Neural progenitor cell (in vitro differentiated cells): ENCODE data around the gene GPR65. TPM values are rescaled to one million over a fixed set of nuclear protein-coding genes. Genes with fewer than 3 reads are reported as not detected.

Experiments
- DNase-seq: peaks from one replicate; pipeline ENCODE4 v3.0.0-alpha.2; 2016; ENCODE audit warnings: low spot score
- H2AFZ ChIP-seq: fragments of 200-600 bp; sonication (generic); replicated peaks from 2 replicates; pipeline ENCODE4 v1.6.1; 2016; ENCODE audit warnings: antibody characterized with exemption
- H3F3A ChIP-seq: fragments of 200-600 bp; sonication (generic); 2 replicates; pipeline ENCODE4 v1.6.1; 2016; ENCODE audit warnings: antibody characterized with exemption, low read depth
- H3K27ac ChIP-seq: fragments of 200-600 bp; sonication (generic); 2 replicates; pipeline ENCODE4 v1.5.1; 2016; ENCODE audit warnings: mild to moderate bottlenecking
- H3K27me3 ChIP-seq: fragments of 200-600 bp; sonication (generic); 2 replicates; pipeline ENCODE4 v1.6.1; 2016; ENCODE audit warnings: mild to moderate bottlenecking, moderate library complexity
- H3K36me3 ChIP-seq: fragments of 200-600 bp; sonication (generic); 2 replicates; pipeline ENCODE4 v1.5.1; 2016
- H3K4me1 ChIP-seq: fragments of 200-600 bp; sonication (generic); 2 replicates; pipeline ENCODE4 v1.6.1; 2016; ENCODE audit warnings: mixed run types
- H3K4me2 ChIP-seq: fragments of 200-600 bp; sonication (generic); 2 replicates; pipeline ENCODE4 v1.6.1; 2016
- H3K4me3 ChIP-seq: fragments of 200-600 bp; sonication (generic); 2 replicates; pipeline ENCODE4 v1.5.1; 2016
- H3K79me2 ChIP-seq: fragments of 200-600 bp; sonication (generic); 2 replicates; pipeline ENCODE4 v1.6.1; 2016; ENCODE audit warnings: low read depth
- H3K9ac ChIP-seq: fragments of 200-600 bp; sonication (generic); 2 replicates; pipeline ENCODE4 v1.6.1; 2016
- H3K9me3 ChIP-seq: fragments of 200-600 bp; sonication (generic); 2 replicates; pipeline ENCODE4 v1.5.1; 2016; ENCODE audit warnings: low read depth
- H4K20me1 ChIP-seq: fragments of 200-600 bp; sonication (generic); 2 replicates; pipeline ENCODE4 v1.6.1; 2016; ENCODE audit warnings: low read depth
- H3K27ac Mint-ChIP-seq: 3 replicates; pipeline ENCODE4 v1.8.0; 2021; ENCODE audit warnings: mixed read lengths
- H3K27me3 Mint-ChIP-seq: 2 replicates; pipeline ENCODE4 v1.8.0; 2022; ENCODE audit warnings: low read depth, mild to moderate bottlenecking, inconsistent platforms, moderate library complexity, mixed read lengths; ENCODE audit not compliant: insufficient read depth
- H3K36me3 Mint-ChIP-seq: 3 replicates; pipeline ENCODE4 v1.8.0; 2021; ENCODE audit warnings: mixed read lengths
- H3K4me1 Mint-ChIP-seq: 3 replicates; pipeline ENCODE4 v1.8.0; 2021; ENCODE audit warnings: mixed read lengths
- H3K4me3 Mint-ChIP-seq: 3 replicates; pipeline ENCODE4 v1.8.0; 2021; ENCODE audit warnings: mild to moderate bottlenecking, moderate library complexity, mixed read lengths
- H3K9me3 Mint-ChIP-seq: 3 replicates; pipeline ENCODE4 v1.8.0; 2020; ENCODE audit warnings: mixed read lengths
- EZH2 ChIP-seq: fragments of 200-600 bp; sonication (generic); IDR thresholded peaks from 2 replicates; pipeline ENCODE4 v1.6.1; 2017; ENCODE audit warnings: antibody characterized with exemption, mild to moderate bottlenecking, moderate library complexity
- EZH2phosphoT487 ChIP-seq: fragments of 200-600 bp; sonication (generic); IDR thresholded peaks from 2 replicates; pipeline ENCODE4 v1.6.1; 2017; ENCODE audit warnings: antibody characterized with exemption
- total RNA-seq: library from RNA; depleted of rRNA; stranded (reverse); fragments of >200 nt; gene quantifications from 2 replicates; pipeline ENCODE4 v1.2.3, GENCODE V29; 2015; ENCODE audit warnings: low replicate concordance
- TF ChIP-seq, protein P1 (sequence below): fragments of 200-600 bp; sonication (generic); IDR thresholded peaks from 2 replicates; pipeline ENCODE4 v1.5.1; 2017; ENCODE audit warnings: antibody characterized with exemption, mild to moderate bottlenecking

The GPR65 gene
- total RNA-seq, 1 donor from 2014 or later: not detected

DNA sequence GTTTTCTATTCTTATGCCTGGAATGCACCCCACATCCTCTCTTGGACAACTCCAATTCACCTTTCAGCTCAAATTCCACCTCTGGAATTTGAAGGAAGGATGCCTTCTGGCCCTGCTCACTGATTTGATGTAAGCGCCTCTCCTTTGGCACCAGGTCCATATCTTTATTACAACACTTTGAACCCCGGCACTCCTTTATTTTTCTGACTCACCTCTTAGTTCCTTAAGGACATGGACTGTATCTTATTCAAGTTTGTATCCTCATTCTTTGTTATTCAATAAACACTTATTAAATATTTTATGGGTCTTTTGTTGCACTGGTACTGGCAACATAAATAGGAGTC is 15.0 kb upstream of the GPR65 start:
- Mint-ChIP-seq H3K4me1 (peaks cover 19% of the 10 kb centered on the region), H3K36me3 (no peaks in the 10 kb centered on the region)
- no peak for DNase-seq

DNA sequence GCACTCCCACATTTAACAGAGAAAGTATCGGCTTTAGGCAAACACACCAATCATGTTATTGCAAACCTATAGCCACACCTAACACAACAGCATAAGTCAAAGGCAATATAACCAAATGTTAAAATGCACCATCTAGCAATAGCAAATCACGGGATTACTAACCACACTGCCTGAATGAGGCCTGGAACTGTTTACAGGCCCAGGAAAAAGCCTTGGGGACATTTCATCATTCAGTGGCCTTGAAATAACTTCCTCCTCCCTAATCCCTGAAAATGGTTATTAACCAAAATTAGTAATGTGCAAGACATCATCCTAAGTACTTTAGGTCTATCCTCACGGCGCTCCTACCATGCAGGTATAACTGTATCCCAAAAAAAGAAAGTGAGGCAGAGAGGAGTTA is 14.3 kb upstream of the GPR65 start:
- Mint-ChIP-seq H3K27me3 (peaks cover 1% of the 10 kb centered on the region), H3K27ac (no peak overlapping the region), H3K9me3 (peaks cover 2% of the 10 kb centered on the region), H3K4me1 (peaks cover 19% of the 10 kb centered on the region), H3K4me3 (no peak overlapping the region), H3K36me3 (no peaks in the 10 kb centered on the region)
- TF ChIP-seq EZH2phosphoT487 (no peak), EZH2 (no peak)
- TF ChIP-seq, protein P1, sequence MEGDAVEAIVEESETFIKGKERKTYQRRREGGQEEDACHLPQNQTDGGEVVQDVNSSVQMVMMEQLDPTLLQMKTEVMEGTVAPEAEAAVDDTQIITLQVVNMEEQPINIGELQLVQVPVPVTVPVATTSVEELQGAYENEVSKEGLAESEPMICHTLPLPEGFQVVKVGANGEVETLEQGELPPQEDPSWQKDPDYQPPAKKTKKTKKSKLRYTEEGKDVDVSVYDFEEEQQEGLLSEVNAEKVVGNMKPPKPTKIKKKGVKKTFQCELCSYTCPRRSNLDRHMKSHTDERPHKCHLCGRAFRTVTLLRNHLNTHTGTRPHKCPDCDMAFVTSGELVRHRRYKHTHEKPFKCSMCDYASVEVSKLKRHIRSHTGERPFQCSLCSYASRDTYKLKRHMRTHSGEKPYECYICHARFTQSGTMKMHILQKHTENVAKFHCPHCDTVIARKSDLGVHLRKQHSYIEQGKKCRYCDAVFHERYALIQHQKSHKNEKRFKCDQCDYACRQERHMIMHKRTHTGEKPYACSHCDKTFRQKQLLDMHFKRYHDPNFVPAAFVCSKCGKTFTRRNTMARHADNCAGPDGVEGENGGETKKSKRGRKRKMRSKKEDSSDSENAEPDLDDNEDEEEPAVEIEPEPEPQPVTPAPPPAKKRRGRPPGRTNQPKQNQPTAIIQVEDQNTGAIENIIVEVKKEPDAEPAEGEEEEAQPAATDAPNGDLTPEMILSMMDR: no peak
- H4K20me1 ChIP-seq: no peaks in the 10 kb centered on the region
- H3K4me1 ChIP-seq: peaks cover 4% of the 10 kb centered on the region
- H3K36me3 ChIP-seq: no peaks in the 10 kb centered on the region
- no peak overlapping the region for H2AFZ ChIP-seq
- no peaks in the 10 kb centered on the region for H3K27me3 ChIP-seq
- no peak for DNase-seq
- peaks cover 13% of the 10 kb centered on the region for H3F3A ChIP-seq
- H3K79me2 ChIP-seq: no peaks in the 10 kb centered on the region
- H3K4me2 ChIP-seq: no peak overlapping the region
- no peak overlapping the region for H3K9ac ChIP-seq
- H3K9me3 ChIP-seq: no peaks in the 10 kb centered on the region
- H3K27ac ChIP-seq: no peak overlapping the region
- no peak overlapping the region for H3K4me3 ChIP-seq

More for the DNA sequence above, 15.0 kb upstream of the GPR65 start:
- no peaks in the 10 kb centered on the region for H3K36me3 ChIP-seq
- TF ChIP-seq, protein P1: no peak
- TF ChIP-seq EZH2 (no peak), EZH2phosphoT487 (no peak)
- Mint-ChIP-seq H3K27ac (no peak overlapping the region), H3K4me3 (no peak overlapping the region), H3K27me3 (peaks cover 2% of the 10 kb centered on the region), H3K9me3 (peaks cover 2% of the 10 kb centered on the region)
- peaks cover 4% of the 10 kb centered on the region for H3K4me1 ChIP-seq
- no peaks in the 10 kb centered on the region for H3K27me3 ChIP-seq
- H3K27ac ChIP-seq: no peak overlapping the region
- no peak overlapping the region for H3K4me2 ChIP-seq
- H3K9me3 ChIP-seq: no peaks in the 10 kb centered on the region
- no peak overlapping the region for H2AFZ ChIP-seq
- no peaks in the 10 kb centered on the region for H3K79me2 ChIP-seq
- no peaks in the 10 kb centered on the region for H4K20me1 ChIP-seq
- peaks cover 13% of the 10 kb centered on the region for H3F3A ChIP-seq
- no peak overlapping the region for H3K9ac ChIP-seq
- H3K4me3 ChIP-seq: no peak overlapping the region

GRCh38 chr14:87992346-87992717 is 12.6 kb upstream of the GPR65 start:
- Mint-ChIP-seq H3K27me3 (no peaks in the 10 kb centered on the region), H3K27ac (peak overlapping the region; percentile 64), H3K9me3 (peaks cover 2% of the 10 kb centered on the region), H3K4me3 (peak overlapping the region; percentile 86), H3K4me1 (peaks cover 21% of the 10 kb centered on the region), H3K36me3 (no peaks in the 10 kb centered on the region)
- H3K4me1 ChIP-seq: peaks cover 4% of the 10 kb centered on the region
- peak overlapping the region; percentile 84 for H3K4me2 ChIP-seq
- peak overlapping the region; percentile 98 for H2AFZ ChIP-seq
- TF ChIP-seq EZH2phosphoT487 (peak; percentile 23), EZH2 (no peak)
- no peaks in the 10 kb centered on the region for H3K9me3 ChIP-seq
- no peaks in the 10 kb centered on the region for H4K20me1 ChIP-seq
- H3K9ac ChIP-seq: peak overlapping the region; percentile 6
- H3K4me3 ChIP-seq: peak overlapping the region; percentile 74
- H3F3A ChIP-seq: peaks cover 13% of the 10 kb centered on the region
- DNase-seq: peak; percentile 60
- H3K79me2 ChIP-seq: no peaks in the 10 kb centered on the region
- no peaks in the 10 kb centered on the region for H3K27me3 ChIP-seq
- H3K27ac ChIP-seq: peak overlapping the region; percentile 62
- no peaks in the 10 kb centered on the region for H3K36me3 ChIP-seq

GRCh38 chr14:87992718-87993628 is 12.0 kb upstream of the GPR65 start, which contains the start of gene GALC:
Gene GALC, minus strand, starts transcription at chr14:87993182. Its CDS starts 18 bp downstream, at chr14:87993164.
- Histone ChIP-seq H4K20me1 (no peaks in the 10 kb centered on the region), H2AFZ (peak within 1 kb of the TSS; percentile 98), H3K4me1 (peaks cover 4% of the 10 kb centered on the region), H3K9me3 (no peaks in the 10 kb centered on the region), H3K9ac (peak within 1 kb of the TSS; percentile 6), H3F3A (peaks cover 13% of the 10 kb centered on the region), H3K79me2 (no peaks in the 10 kb centered on the region), H3K4me2 (peak within 1 kb of the TSS; percentile 84), H3K27me3 (no peaks in the 10 kb centered on the region), H3K36me3 (no peaks in the 10 kb centered on the region), H3K27ac (peak within 1 kb of the TSS; percentile 62), H3K4me3 (peak within 1 kb of the TSS; percentile 74)
- no peaks in the 10 kb centered on the region for H3K36me3 Mint-ChIP-seq
- peak; percentile 96 for DNase-seq
- H3K27me3 Mint-ChIP-seq: no peaks in the 10 kb centered on the region
- peaks cover 2% of the 10 kb centered on the region for H3K9me3 Mint-ChIP-seq
- H3K4me3 Mint-ChIP-seq: peak within 1 kb of the TSS; percentile 86
- TF ChIP-seq EZH2: peak; percentile 36
- TF ChIP-seq EZH2phosphoT487: peak; percentile 34
- TF ChIP-seq, protein P1: no peak
- peaks cover 21% of the 10 kb centered on the region for H3K4me1 Mint-ChIP-seq
- peak within 1 kb of the TSS; percentile 89 for H3K27ac Mint-ChIP-seq
